Lung (tissue), 12 donors: ENCODE results near the gene CREB5. TPM values are rescaled to one million over a fixed set of nuclear protein-coding genes. Genes with fewer than 3 reads are reported as not detected.

ENCODE experiments used
- ATAC-seq: fragments of 200-7000 bp; cut with Tn5 transposase; one replicate; pipeline ENCODE4 v1.9.1; 2020; ENCODE audit warnings: moderate number of reproducible peaks; ENCODE audit not compliant: insufficient read depth, low FRiP score
- DNase-seq, 3 donors: peaks; one replicate each; pipeline ENCODE4 v3.0.0-alpha.2; 2013 to 2017
- H3K27ac ChIP-seq, 2 donors: one replicate each; pipeline ENCODE4 v1.5.1; 2013; ENCODE audit warnings: mild to moderate bottlenecking in 2 of 2, moderate library complexity in 2 of 2, control low read depth in 1 of 2, inconsistent platforms in 1 of 2, low read depth in 1 of 2, low read length in 1 of 2
- H3K27me3 ChIP-seq, 3 donors: one replicate each; pipeline ENCODE4 v1.5.1; 2013; ENCODE audit warnings: low read length in 2 of 3; ENCODE audit not compliant: control insufficient read depth in 3 of 3, insufficient read depth in 3 of 3
- H3K36me3 ChIP-seq, 4 donors: one replicate each; pipeline ENCODE4 v1.5.1; 2013; ENCODE audit warnings: low read length in 4 of 4, mild to moderate bottlenecking in 1 of 4, moderate library complexity in 1 of 4; ENCODE audit not compliant: control insufficient read depth in 4 of 4, insufficient read depth in 4 of 4
- H3K4me1 ChIP-seq, 5 donors: one replicate each; pipeline ENCODE4 v1.5.1; 2013; ENCODE audit warnings: low read length in 5 of 5, mild to moderate bottlenecking in 2 of 5, moderate library complexity in 1 of 5; ENCODE audit not compliant: control insufficient read depth in 5 of 5, insufficient read depth in 5 of 5
- H3K4me3 ChIP-seq: one replicate; pipeline ENCODE4 v1.5.1; 2013; ENCODE audit warnings: mild to moderate bottlenecking, control low read depth, moderate library complexity
- H3K9ac ChIP-seq, 2 donors: one replicate each; pipeline ENCODE4 v1.5.1; 2013; ENCODE audit warnings: low read length in 2 of 2, control low read depth in 1 of 2; ENCODE audit not compliant: insufficient read depth in 1 of 2
- H3K9me3 ChIP-seq, 4 donors: one replicate each; pipeline ENCODE4 v1.5.1; 2013; ENCODE audit warnings: low read length in 3 of 4, mild to moderate bottlenecking in 1 of 4, moderate library complexity in 1 of 4; ENCODE audit not compliant: control insufficient read depth in 4 of 4, insufficient read depth in 3 of 4
- CTCF ChIP-seq: IDR thresholded peaks from 2 replicates; pipeline ENCODE4 v1.5.1; 2012; ENCODE audit warnings: mild to moderate bottlenecking; ENCODE audit errors: control extremely low read depth, extremely low read depth
- WGBS, 2 donors: extraction: QIAGEN DNeasy Blood & Tissue Kit; methylation state at CpG; one replicate each; pipeline ENCODE4 v1.1.7; 2013; 5-methylcytosine and 5-hydroxymethylcytosine counted together
- polyA plus RNA-seq, 2 donors: library from polyadenylated mRNA; stranded (reverse); fragments of 200-250 nt; gene quantifications; one replicate each; pipeline ENCODE4 v1.2.1, GENCODE V29; 2013
- total RNA-seq, 2 donors: library from RNA; depleted of rRNA in 1 of 2; stranded (reverse); fragments of >200 nt in 1 of 2; gene quantifications; one replicate each; pipeline ENCODE4 v1.2.1, GENCODE V29; 2014 to 2021
- donor health status: control.
- donor health status: control.
- donor health status: Bipolar disorder and iron deficiency.
- donor health status: healthy.
- donor health status: DM: yes; HTN: yes; CAD: no.

Gene CREB5
- total and polyA plus RNA-seq, 4 donors, result 2.7 to 23.1 (median 9.6) TPM

GRCh38 chr7:28383975-28384374 lies 28.3 kb upstream of the CREB5 start:
- no peak overlapping the region for H3K27ac ChIP-seq
- H3K4me1 ChIP-seq, result peaks cover 0 to 15% (median 3%) of the 10 kb centered on the region in 5 donors
- no peaks in the 10 kb centered on the region for H3K9me3 ChIP-seq
- no peak overlapping the region for H3K9ac ChIP-seq
- no peaks in the 10 kb centered on the region for H3K27me3 ChIP-seq
- no peak for TF ChIP-seq CTCF
- no peaks in the 10 kb centered on the region for H3K36me3 ChIP-seq
- ATAC-seq (no peak), DNase-seq (no peak)
- no peak overlapping the region for H3K4me3 ChIP-seq
- WGBS, 2 donors, result 88 to 89% methylated on average over 8 of the region's 8 CpGs

DNA sequence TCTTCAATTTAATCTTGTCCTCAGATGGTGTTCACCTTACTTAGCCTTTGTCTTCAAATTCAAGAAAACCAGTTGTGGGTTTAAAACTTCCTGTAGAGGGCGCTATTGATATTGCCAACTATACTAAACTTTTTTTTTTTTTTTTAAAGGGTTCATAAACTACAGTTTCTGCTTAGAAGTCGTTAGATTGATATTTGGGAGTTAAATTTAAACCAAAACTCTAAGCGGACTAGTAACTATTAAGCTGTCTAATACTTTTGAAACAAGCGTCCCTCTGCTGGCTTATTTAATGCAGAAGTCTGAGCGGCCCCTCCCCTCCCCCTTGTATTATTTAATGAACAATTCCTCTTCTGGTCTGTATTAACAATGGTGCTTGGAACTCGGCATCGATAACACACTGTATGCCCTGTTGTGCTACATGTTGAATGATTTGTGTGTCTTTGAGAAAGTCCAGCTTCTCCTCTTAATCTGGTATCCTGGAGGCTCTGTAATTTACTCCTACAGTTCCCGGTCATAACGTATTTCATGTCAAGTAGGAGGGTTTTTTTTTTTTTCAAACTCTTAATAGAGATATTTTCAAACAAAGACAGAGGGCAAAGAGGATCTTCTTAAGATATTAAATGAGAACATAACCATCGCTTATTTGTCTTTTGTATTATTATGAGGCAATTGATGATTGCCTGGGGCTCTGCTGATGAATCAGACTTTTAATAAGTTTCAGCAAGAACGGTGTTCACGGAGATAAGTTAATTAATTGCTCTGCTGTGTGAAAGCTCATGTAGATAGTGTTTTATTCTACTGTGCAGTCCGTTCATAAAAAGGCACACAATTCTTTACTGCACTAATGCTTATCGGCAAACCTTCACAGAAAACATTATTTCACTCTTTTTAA lies 22.6 kb upstream of the CREB5 start:
- ATAC-seq (no peak), DNase-seq (peak; percentile 49 to 89 (median 89))
- Histone ChIP-seq H3K27ac (peak overlapping the region in 1 of 2 donors; percentile 40), H3K9ac (peak overlapping the region in 1 of 2 donors; percentile 58), H3K9me3 (no peaks in the 10 kb centered on the region), H3K4me1 (peaks cover 0 to 12% (median 0%) of the 10 kb centered on the region in 5 donors), H3K36me3 (no peaks in the 10 kb centered on the region), H3K27me3 (no peaks in the 10 kb centered on the region), H3K4me3 (no peak overlapping the region)
- peak; percentile 22 for TF ChIP-seq CTCF
- WGBS, 2 donors, result 25 to 29% methylated on average over 14 of the region's 14 CpGs

- DNase-seq, result peak in 2 of 3 donors; percentile 58 to 67
Observed at GRCh38 chr7:28390426-28390825, 21.9 kb upstream of the CREB5 start.

More at GRCh38 chr7:28390426-28390825, 21.9 kb upstream of the CREB5 start:
- WGBS, 2 donors, result 49 to 62% methylated on average over 3 of the region's 3 CpGs
- H3K9ac ChIP-seq, result no peak overlapping the region
- H3K27me3 ChIP-seq, result no peaks in the 10 kb centered on the region
- no peak overlapping the region for H3K27ac ChIP-seq
- H3K9me3 ChIP-seq, result no peaks in the 10 kb centered on the region
- no peaks in the 10 kb centered on the region for H3K36me3 ChIP-seq
- no peak overlapping the region for H3K4me3 ChIP-seq
- peaks cover 0 to 14% (median 2%) of the 10 kb centered on the region in 5 donors for H3K4me1 ChIP-seq
- no peak for TF ChIP-seq CTCF
- no peak for ATAC-seq
